ENCODE measurements around the gene ACSM6. TPM values are rescaled to one million over a fixed set of nuclear protein-coding genes. Genes with fewer than 3 reads are reported as not detected.

Gene ACSM6
- total RNA-seq, result not detected in 2 replicates

DNA sequence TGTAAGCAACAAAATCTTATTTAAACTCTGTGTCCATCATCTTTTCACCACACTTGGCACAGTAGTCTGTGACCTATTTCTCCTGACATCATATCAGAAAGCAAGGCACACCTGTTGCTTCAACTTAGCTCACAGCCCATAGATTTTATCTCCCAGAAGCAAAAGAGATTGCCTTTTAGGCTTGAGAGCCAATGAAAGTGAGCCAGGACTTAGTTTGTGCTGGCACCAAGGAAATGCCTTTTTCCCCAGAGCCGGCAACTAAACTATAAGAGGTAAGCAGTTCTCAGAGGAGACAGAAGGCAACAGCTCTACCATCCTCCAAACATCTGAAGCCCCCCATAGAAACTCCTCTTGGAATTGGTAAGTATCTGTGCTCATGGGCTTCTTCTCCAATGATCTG lies at the start of gene ACSM6:
TSS of gene ACSM6 (plus strand) at position 295 of the 400 bp plus-strand sequence. CDS start 248 bp downstream, outside the sequence.

Other genes with a start within 250 kb of the ACSM6 start
- not detected in 2 replicates for gene CYP2C8, start 124.7 kb upstream of the ACSM6 start, total RNA-seq
- 52.5 and 89.5 TPM in 2 replicates for gene PDLIM1, start 96.8 kb downstream of the ACSM6 start, total RNA-seq